HepG2 (cell line): ENCODE measurements around the gene KPNA4. TPM values are rescaled to one million over a fixed set of nuclear protein-coding genes. Genes with fewer than 3 reads are reported as not detected.

Experiments used
- ATAC-seq: fragments of 200-7000 bp; cut with Tn5 transposase; 3 replicates; pipeline ENCODE4 v1.9.1; 2020; ENCODE audit warnings: mild to moderate bottlenecking, moderate library complexity
- BruUV-seq: library from RNA; stranded (reverse); fragments of 400-500 nt; replicated peaks from 2 replicates; lab custom pipeline; 2021; lab: Mats Ljungman, UMichigan
- CTCF ChIA-PET: fragments of 300-600 bp; formaldehyde crosslinking; extraction: SDS; loops from one replicate; lab custom pipeline; 2021; ENCODE audit warnings: low total read pairs, inconsistent platforms, low intra/inter-chr PET ratio; lab: Yijun Ruan, JAX
- POLR2A ChIA-PET: fragments of 350-600 bp; sonication (Branson Sonifier 250); formaldehyde crosslinking; loops from one replicate; lab custom pipeline; 2020; ENCODE audit warnings: antibody characterized with exemption, inconsistent platforms; lab: Yijun Ruan, JAX
- DNase-seq: peaks from one replicate; pipeline ENCODE4 v3.0.0-alpha.2; 2015; ENCODE audit warnings: low spot score
- FAIRE-seq: peaks from 3 replicates; lab custom pipeline; 2011; peaks lifted over from hg19 to GRCh38; lab: Jason Lieb, UNC
- H2AFZ ChIP-seq: one replicate; pipeline ENCODE4 v1.6.1; 2011; ENCODE audit warnings: low read length, inconsistent platforms
- H3K27ac ChIP-seq: fragments of 300-600 bp; 3 replicates; pipeline ENCODE4 v1.8.0; 2011; ENCODE audit warnings: mixed run types, mild to moderate bottlenecking, mixed read lengths, low read length, inconsistent platforms; ENCODE audit not compliant: insufficient read depth; ENCODE audit errors: extremely low read length
- H3K27me3 ChIP-seq, 2 experiments: fragments of 200-600 bp in 1 of 2; 2 replicates in 1 of 2; 3 replicates in 1 of 2; pipeline versions ENCODE4 v1.6.0 to v1.8.0; 2011; ENCODE audit warnings: low read length in 2 of 2, mild to moderate bottlenecking in 2 of 2, moderate library complexity in 2 of 2, inconsistent platforms in 1 of 2; ENCODE audit not compliant: insufficient read depth in 2 of 2, control insufficient read depth in 1 of 2
- H3K36me3 ChIP-seq, 2 experiments: fragments of 200-600 bp in 1 of 2; replicated peaks in 1 of 2; 2 replicates in 1 of 2; 3 replicates in 1 of 2; pipeline versions ENCODE4 v1.5.1 to v1.8.0; 2011; ENCODE audit warnings: low read length in 2 of 2, inconsistent platforms in 1 of 2; ENCODE audit not compliant: insufficient read depth in 2 of 2, control insufficient read depth in 1 of 2
- H3K4me1 ChIP-seq: 2 replicates; pipeline ENCODE4 v1.5.1; 2012; ENCODE audit warnings: low read length, inconsistent platforms; ENCODE audit not compliant: insufficient read depth
- H3K4me2 ChIP-seq: 2 replicates; pipeline ENCODE4 v1.6.0; 2011; ENCODE audit warnings: low read depth, low read length, inconsistent platforms
- H3K4me3 ChIP-seq, 3 experiments: fragments of 200-600 bp in 1 of 3; sonication (generic), shearing (Covaris generic) in 1 of 3; replicated peaks in 1 of 3; 2 replicates each; pipeline ENCODE4 v1.5.1; 2011 to 2016; ENCODE audit warnings: low read length in 3 of 3, inconsistent platforms in 2 of 3, low read depth in 2 of 3, mild to moderate bottlenecking in 2 of 3, control low read depth in 1 of 3, mixed read lengths in 1 of 3; ENCODE audit not compliant: insufficient read depth in 1 of 3
- H3K79me2 ChIP-seq: one replicate; pipeline ENCODE4 v1.6.1; 2011; ENCODE audit warnings: low read length, inconsistent platforms; ENCODE audit not compliant: insufficient read depth
- H3K9ac ChIP-seq: 2 replicates; pipeline ENCODE4 v1.6.0; 2011; ENCODE audit warnings: mild to moderate bottlenecking, low read depth, low read length, inconsistent platforms; ENCODE audit not compliant: insufficient read depth
- H3K9me3 ChIP-seq: 2 replicates; pipeline ENCODE4 v1.5.1; 2012; ENCODE audit warnings: mild to moderate bottlenecking, low read length
- H4K20me1 ChIP-seq: 2 replicates; pipeline ENCODE4 v1.6.0; 2011; ENCODE audit warnings: inconsistent platforms, mild to moderate bottlenecking, low read length, moderate library complexity; ENCODE audit not compliant: insufficient read depth
- HOXD1 ChIP-seq: sonication (generic); formaldehyde crosslinking; IDR thresholded peaks from 2 replicates; pipeline ENCODE4 v1.5.0; 2020; ENCODE audit warnings: missing genetic modification reagents
- RBM22 ChIP-seq: fragments of 200-400 bp; formaldehyde crosslinking; optimal IDR thresholded peaks from 2 replicates; pipeline ENCODE3; 2017; ENCODE audit warnings: mild to moderate bottlenecking, low read length, moderate library complexity
- SP140L ChIP-seq: sonication (generic); formaldehyde crosslinking; IDR thresholded peaks from 2 replicates; pipeline ENCODE4 v1.4.0; 2020; ENCODE audit warnings: missing genetic modification reagents, borderline replicate concordance
- ZBTB1 ChIP-seq: sonication (generic); formaldehyde crosslinking; IDR thresholded peaks from 2 replicates; pipeline ENCODE4 v1.4.0; 2020; ENCODE audit warnings: missing genetic modification reagents, borderline replicate concordance
- ZBTB37 ChIP-seq: sonication (generic); formaldehyde crosslinking; IDR thresholded peaks from 2 replicates; pipeline ENCODE4 v1.4.0; 2020; ENCODE audit warnings: mild to moderate bottlenecking, missing genetic modification reagents
- ZKSCAN5 ChIP-seq: sonication (generic); formaldehyde crosslinking; IDR thresholded peaks from 2 replicates; pipeline ENCODE4 v1.5.1; 2020; ENCODE audit warnings: mild to moderate bottlenecking, missing genetic modification reagents
- WGBS: methylation state at CpG from one replicate; pipeline ENCODE4 v1.1.6; 2017; ENCODE audit warnings: low lambda C conversion rate; 5-methylcytosine and 5-hydroxymethylcytosine counted together
- in situ Hi-C: cut with HindIII; loops from 2 replicates; pipeline ENCODE4 v1.10.0; 2017; ENCODE audit warnings: low pct_unique_long_range_greater_than_20kb; ENCODE audit not compliant: extremely low pct_ligation_motif_present
- intact Hi-C: fragments of 100-400 bp; cut with micrococcal nuclease; formaldehyde crosslinking; loops from one replicate; pipeline ENCODE4 v1.10.0; 2022; ENCODE audit not compliant: unreplicated experiment
- polyA plus RNA-seq, 8 experiments: library from polyadenylated mRNA; depleted of rRNA in 3 of 8; stranded (reverse) in 7 of 8; unstranded in 1 of 8; fragments of >200 nt; fragmentation: Illumina TruSeq in 4 of 8; extraction: Trizol in 4 of 8; gene quantifications; 2 replicates each; pipeline versions ENCODE4 v1.2.1 to v1.2.3, GENCODE V29; 2011 to 2016; ENCODE audit warnings: low read depth in 4 of 8, missing spikeins in 1 of 8, mixed read lengths in 1 of 8; ENCODE audit not compliant: insufficient read depth in 1 of 8
- total RNA-seq, 5 experiments: library from RNA; depleted of rRNA; stranded (reverse); fragments of >200 nt; fragmentation: Illumina TruSeq; extraction: Trizol; gene quantifications; 2 replicates each; pipeline ENCODE4 v1.2.3, GENCODE V29; 2016; ENCODE audit warnings: low read depth in 1 of 5

The KPNA4 gene
- total and polyA plus RNA-seq, 2 of the 13 experiments (the other 11 are each of a cell fraction or from before 2014, with no cell fraction given): 9.9 to 27.9 TPM

GRCh38 chr3:160501325-160501724 is 64.0 kb downstream of the KPNA4 start:
- H3K27ac ChIP-seq: no peak overlapping the region
- TF ChIP-seq RBM22 (peak; percentile 63), ZBTB37 (no peak), HOXD1 (CRISPR knock-in tag) (no peak), ZKSCAN5 (CRISPR knock-in tag) (no peak)
- TF ChIP-seq, all 625 proteins: peak for 1
- in situ Hi-C loops: no loop called here
- POLR2A ChIA-PET: no interaction called here
- H3K4me2 ChIP-seq: no peak overlapping the region
- no TSS peak for BruUV-seq
- no peaks in the 10 kb centered on the region for H3K27me3 ChIP-seq
- no peaks in the 10 kb centered on the region for H4K20me1 ChIP-seq
- H3K36me3 ChIP-seq: peaks cover 3 to 25% of the 10 kb centered on the region in 2 experiments; a peak in 4 of 5 replicates
- no peak overlapping the region for H3K9ac ChIP-seq
- CTCF ChIA-PET: no interaction called here
- no peak for DNase-seq
- no peak overlapping the region for H3K4me3 ChIP-seq
- intact Hi-C loops: no loop called here
- no peak for FAIRE-seq
- H3K79me2 ChIP-seq: no peaks in the 10 kb centered on the region
- H3K9me3 ChIP-seq: no peaks in the 10 kb centered on the region
- no peak overlapping the region for H2AFZ ChIP-seq
- WGBS: 100% methylated on average over 3 of the region's 3 CpGs
- no peak for ATAC-seq
- no peaks in the 10 kb centered on the region for H3K4me1 ChIP-seq

- H3K4me1 ChIP-seq: no peaks in the 10 kb centered on the region
- BruUV-seq: no TSS peak
- no peaks in the 10 kb centered on the region for H3K27me3 ChIP-seq
- no peak overlapping the region for H3K27ac ChIP-seq
- no peak overlapping the region for H2AFZ ChIP-seq
- WGBS: 100% methylated on average over 1 of the region's 1 CpG
- no peak for DNase-seq
- FAIRE-seq: no peak
- CTCF ChIA-PET: no interaction called here
- H4K20me1 ChIP-seq: no peaks in the 10 kb centered on the region
- H3K36me3 ChIP-seq: peaks cover 3 to 15% of the 10 kb centered on the region in 2 experiments; a peak in 4 of 5 replicates
- intact Hi-C loops: no loop called here
- no peak overlapping the region for H3K4me3 ChIP-seq
- no peak overlapping the region for H3K9ac ChIP-seq
- POLR2A ChIA-PET: no interaction called here
- H3K9me3 ChIP-seq: no peaks in the 10 kb centered on the region
- ATAC-seq: no peak
- H3K79me2 ChIP-seq: no peaks in the 10 kb centered on the region
- H3K4me2 ChIP-seq: no peak overlapping the region
- TF ChIP-seq ZBTB1 (CRISPR knock-in tag): no peak
- peak; percentile 43 for TF ChIP-seq RBM22
- TF ChIP-seq SP140L (CRISPR knock-in tag): no peak
- in situ Hi-C loops: no loop called here
These were observed 67.2 kb downstream of the KPNA4 start for GRCh38 chr3:160498202-160498601.
